Measurements from ENCODE around the gene NADK2.
A peak's percentile ranks its signal among the peaks of the same experiment; 100 is the strongest.

NADK2 gene

DNA sequence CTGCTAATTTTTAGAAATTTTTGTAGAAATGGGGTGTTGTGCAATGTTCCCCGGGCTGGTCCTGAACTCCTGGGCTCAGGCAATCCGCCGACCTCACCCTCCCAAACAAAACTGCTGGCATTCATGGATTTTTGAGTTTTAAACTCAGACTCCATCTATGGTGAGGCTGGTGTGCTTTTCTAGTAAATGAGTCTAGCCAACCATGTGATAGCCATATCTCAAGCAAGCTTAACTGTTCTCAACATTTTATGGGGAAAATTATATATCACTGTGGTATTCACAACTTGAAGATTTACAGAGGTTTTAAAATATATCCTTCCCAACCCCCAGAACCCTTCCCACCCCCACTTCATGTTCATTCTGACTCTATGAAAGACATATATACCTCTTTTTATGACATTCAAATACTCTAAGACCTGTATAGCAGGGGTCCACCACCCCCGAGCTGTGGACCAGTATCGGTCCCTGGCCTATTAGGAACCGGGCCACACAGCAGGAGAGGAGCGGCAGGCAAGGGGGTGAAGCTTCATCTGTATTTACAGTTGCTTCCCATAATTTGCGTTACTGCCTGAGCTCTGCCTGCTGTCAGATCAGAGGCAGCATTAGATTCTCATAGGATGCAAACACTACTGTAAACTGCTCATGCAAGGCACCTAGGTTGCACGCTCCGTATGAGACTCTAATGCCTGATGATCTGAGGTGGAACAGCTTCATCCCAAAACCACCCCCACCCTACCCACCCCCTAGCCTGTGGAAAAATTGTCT lies 4.5 kb upstream of the NADK2 start:
- Histone ChIP-seq H3K36me3 (ENCODE audit: control insufficient read depth in 2 of 2, insufficient read depth in 1 of 2, low read length in 2 of 2) (no peaks in the 10 kb centered on the region), H3K4me3 (ENCODE audit: low read depth, low read length) (no peak overlapping the region), H3K9me3 (ENCODE audit: control insufficient read depth, insufficient read depth, low read depth, low read length) (no peaks in the 10 kb centered on the region), H3K4me1 (ENCODE audit: control insufficient read depth, insufficient read depth, low read length) (0 out of 2 replicates have a peak, but pooled peaks cover 15% of the 10 kb centered on the region), H3K27ac (ENCODE audit: extremely low read depth, low read depth, low read length) (no peak overlapping the region)
- ChIA-PET CTCF (interaction anchor here (2.7 kb wide), 1 partner anchor 19 kb away, joined by 7 read pairs; no protein-coding TSS in a partner anchor), POLR2A (no interaction called here)
- TF ChIP-seq ZNF114 (tag by site-specific recombination; IDR thresholded peaks at IDR 0.05) (no peak), ZNF792 (tag by site-specific recombination; IDR thresholded peaks at IDR 0.05) (no peak), SP2 (tag by site-specific recombination; IDR thresholded peaks at IDR 0.05) (no peak), ZNF571 (tag by site-specific recombination; IDR thresholded peaks at IDR 0.05) (no peak), ZBTB17 (tag by site-specific recombination; IDR thresholded peaks at IDR 0.05) (no peak), ZNF341 (tag by site-specific recombination; IDR thresholded peaks at IDR 0.05; ENCODE audit: low read depth) (no peak), ZNF121 (tag by site-specific recombination; IDR thresholded peaks at IDR 0.05) (no peak), ZXDB (tag by site-specific recombination; IDR thresholded peaks at IDR 0.05) (no peak), MZF1 (tag by site-specific recombination; IDR thresholded peaks at IDR 0.05; ENCODE audit: borderline replicate concordance) (no peak)
- TF ChIP-seq, protein P1, sequence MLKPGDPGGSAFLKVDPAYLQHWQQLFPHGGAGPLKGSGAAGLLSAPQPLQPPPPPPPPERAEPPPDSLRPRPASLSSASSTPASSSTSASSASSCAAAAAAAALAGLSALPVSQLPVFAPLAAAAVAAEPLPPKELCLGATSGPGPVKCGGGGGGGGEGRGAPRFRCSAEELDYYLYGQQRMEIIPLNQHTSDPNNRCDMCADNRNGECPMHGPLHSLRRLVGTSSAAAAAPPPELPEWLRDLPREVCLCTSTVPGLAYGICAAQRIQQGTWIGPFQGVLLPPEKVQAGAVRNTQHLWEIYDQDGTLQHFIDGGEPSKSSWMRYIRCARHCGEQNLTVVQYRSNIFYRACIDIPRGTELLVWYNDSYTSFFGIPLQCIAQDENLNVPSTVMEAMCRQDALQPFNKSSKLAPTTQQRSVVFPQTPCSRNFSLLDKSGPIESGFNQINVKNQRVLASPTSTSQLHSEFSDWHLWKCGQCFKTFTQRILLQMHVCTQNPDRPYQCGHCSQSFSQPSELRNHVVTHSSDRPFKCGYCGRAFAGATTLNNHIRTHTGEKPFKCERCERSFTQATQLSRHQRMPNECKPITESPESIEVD (tag by site-specific recombination; IDR thresholded peaks at IDR 0.05) = no peak

DNA sequence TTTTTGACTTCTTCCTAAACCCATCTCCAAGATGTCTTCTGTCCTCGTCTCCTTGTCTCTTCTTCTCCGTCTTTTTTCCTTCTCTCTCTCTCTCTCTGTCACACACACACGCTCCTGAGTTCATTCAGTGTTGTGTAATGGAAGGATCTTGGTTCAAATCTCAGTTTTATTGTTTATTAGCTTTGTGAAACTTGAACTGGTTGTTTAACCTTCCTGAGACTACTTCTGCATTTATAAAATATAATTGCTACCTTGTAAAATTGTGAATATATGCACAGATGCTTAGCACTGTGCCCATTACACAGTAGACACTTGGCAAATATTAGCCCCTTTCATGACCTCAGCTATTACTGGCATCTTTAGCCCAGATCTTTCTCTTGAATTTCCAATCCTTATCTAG lies 2.4 kb upstream of the NADK2 start:
- ChIA-PET POLR2A (no interaction called here), CTCF (interaction anchor here (0.6 to 3.2 kb wide), 7 partner anchors 8 to 361 kb away, joined by 3 to 14 read pairs (median 5); no protein-coding TSS in a partner anchor)
- Histone ChIP-seq H3K36me3 (ENCODE audit: control insufficient read depth in 2 of 2, insufficient read depth in 1 of 2, low read length in 2 of 2) (no peaks in the 10 kb centered on the region), H3K4me1 (ENCODE audit: control insufficient read depth, insufficient read depth, low read length) (peaks cover 22% of the 10 kb centered on the region), H3K27ac (ENCODE audit: extremely low read depth, low read depth, low read length) (no peak overlapping the region), H3K4me3 (ENCODE audit: low read depth, low read length) (no peak overlapping the region), H3K9me3 (ENCODE audit: control insufficient read depth, insufficient read depth, low read depth, low read length) (no peaks in the 10 kb centered on the region)
- TF ChIP-seq OSR2 (tag by site-specific recombination; IDR thresholded peaks at IDR 0.05) = peak; percentile 63; the same call in 1 of the 2 replicates
- TF ChIP-seq, protein P2, sequence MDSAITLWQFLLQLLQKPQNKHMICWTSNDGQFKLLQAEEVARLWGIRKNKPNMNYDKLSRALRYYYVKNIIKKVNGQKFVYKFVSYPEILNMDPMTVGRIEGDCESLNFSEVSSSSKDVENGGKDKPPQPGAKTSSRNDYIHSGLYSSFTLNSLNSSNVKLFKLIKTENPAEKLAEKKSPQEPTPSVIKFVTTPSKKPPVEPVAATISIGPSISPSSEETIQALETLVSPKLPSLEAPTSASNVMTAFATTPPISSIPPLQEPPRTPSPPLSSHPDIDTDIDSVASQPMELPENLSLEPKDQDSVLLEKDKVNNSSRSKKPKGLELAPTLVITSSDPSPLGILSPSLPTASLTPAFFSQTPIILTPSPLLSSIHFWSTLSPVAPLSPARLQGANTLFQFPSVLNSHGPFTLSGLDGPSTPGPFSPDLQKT (IDR thresholded peaks at IDR 0.05; ENCODE audit: borderline replicate concordance, low read depth, low read length) = no peak
- TF ChIP-seq, protein P3, sequence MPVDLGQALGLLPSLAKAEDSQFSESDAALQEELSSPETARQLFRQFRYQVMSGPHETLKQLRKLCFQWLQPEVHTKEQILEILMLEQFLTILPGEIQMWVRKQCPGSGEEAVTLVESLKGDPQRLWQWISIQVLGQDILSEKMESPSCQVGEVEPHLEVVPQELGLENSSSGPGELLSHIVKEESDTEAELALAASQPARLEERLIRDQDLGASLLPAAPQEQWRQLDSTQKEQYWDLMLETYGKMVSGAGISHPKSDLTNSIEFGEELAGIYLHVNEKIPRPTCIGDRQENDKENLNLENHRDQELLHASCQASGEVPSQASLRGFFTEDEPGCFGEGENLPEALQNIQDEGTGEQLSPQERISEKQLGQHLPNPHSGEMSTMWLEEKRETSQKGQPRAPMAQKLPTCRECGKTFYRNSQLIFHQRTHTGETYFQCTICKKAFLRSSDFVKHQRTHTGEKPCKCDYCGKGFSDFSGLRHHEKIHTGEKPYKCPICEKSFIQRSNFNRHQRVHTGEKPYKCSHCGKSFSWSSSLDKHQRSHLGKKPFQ (tag by site-specific recombination; IDR thresholded peaks at IDR 0.05) = 0 out of 2 replicates have a peak, but pooled peaks have one; percentile 38
- peak; percentile 22; the same call in 1 of the 2 replicates for TF ChIP-seq FEZF1 (tag by site-specific recombination; IDR thresholded peaks at IDR 0.05)
- TF ChIP-seq GFI1B (tag by site-specific recombination; IDR thresholded peaks at IDR 0.05) = peak; percentile 79
- TF ChIP-seq YY1 (tag by site-specific recombination; IDR thresholded peaks at IDR 0.05) = no peak
- peak; percentile 37; the same call in 1 of the 2 replicates for TF ChIP-seq ZNF843 (tag by site-specific recombination; IDR thresholded peaks at IDR 0.05)
- TF ChIP-seq, protein P4, sequence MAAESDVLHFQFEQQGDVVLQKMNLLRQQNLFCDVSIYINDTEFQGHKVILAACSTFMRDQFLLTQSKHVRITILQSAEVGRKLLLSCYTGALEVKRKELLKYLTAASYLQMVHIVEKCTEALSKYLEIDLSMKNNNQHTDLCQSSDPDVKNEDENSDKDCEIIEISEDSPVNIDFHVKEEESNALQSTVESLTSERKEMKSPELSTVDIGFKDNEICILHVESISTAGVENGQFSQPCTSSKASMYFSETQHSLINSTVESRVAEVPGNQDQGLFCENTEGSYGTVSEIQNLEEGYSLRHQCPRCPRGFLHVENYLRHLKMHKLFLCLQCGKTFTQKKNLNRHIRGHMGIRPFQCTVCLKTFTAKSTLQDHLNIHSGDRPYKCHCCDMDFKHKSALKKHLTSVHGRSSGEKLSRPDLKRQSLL (tag by site-specific recombination; IDR thresholded peaks at IDR 0.05) = no peak
- TF ChIP-seq, protein P5, sequence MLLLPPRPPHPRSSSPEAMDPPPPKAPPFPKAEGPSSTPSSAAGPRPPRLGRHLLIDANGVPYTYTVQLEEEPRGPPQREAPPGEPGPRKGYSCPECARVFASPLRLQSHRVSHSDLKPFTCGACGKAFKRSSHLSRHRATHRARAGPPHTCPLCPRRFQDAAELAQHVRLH (tag by site-specific recombination; IDR thresholded peaks at IDR 0.05) = peak; percentile 37; the same call in 1 of the 2 replicates
- TF ChIP-seq ZNF571 (tag by site-specific recombination; IDR thresholded peaks at IDR 0.05) = no peak
- no peak for TF ChIP-seq ZSCAN16 (tag by site-specific recombination; IDR thresholded peaks at IDR 0.05)
- no peak for TF ChIP-seq ZNF626 (tag by site-specific recombination; IDR thresholded peaks at IDR 0.05)
- TF ChIP-seq ZNF416 (tag by site-specific recombination; IDR thresholded peaks at IDR 0.05) = no peak
- TF ChIP-seq ZNF366 (tag by site-specific recombination; conservative IDR thresholded peaks at IDR 0.05) = peak; percentile 54
- TF ChIP-seq, protein P1 (tag by site-specific recombination; IDR thresholded peaks at IDR 0.05) = peak; percentile 80
